Transverse colon (tissue), 4 donors: ENCODE measurements around the gene XKRX. TPM values are rescaled to one million over a fixed set of nuclear protein-coding genes. Genes with fewer than 3 reads are reported as not detected.

Experiments used
- DNase-seq: peaks from one replicate; pipeline ENCODE4 v3.0.0-alpha.2; 2019
- H3K27ac ChIP-seq, 4 donors: fragments of 200-600 bp; sonication (generic); 2 replicates each; pipeline ENCODE4 v1.5.1; 2016 to 2018; ENCODE audit warnings: inconsistent platforms in 4 of 4
- H3K27me3 ChIP-seq: fragments of 200-600 bp; sonication (generic); 2 replicates; pipeline ENCODE4 v1.5.1; 2017; ENCODE audit warnings: inconsistent platforms
- H3K36me3 ChIP-seq, 4 donors: fragments of 200-600 bp; sonication (generic); 2 replicates each; pipeline ENCODE4 v1.5.1; 2017 to 2019; ENCODE audit warnings: inconsistent platforms in 4 of 4
- H3K4me1 ChIP-seq, 4 donors: fragments of 200-600 bp; sonication (generic); 2 replicates each; pipeline ENCODE4 v1.5.1; 2017 to 2020; ENCODE audit warnings: inconsistent platforms in 4 of 4
- H3K4me3 ChIP-seq, 4 donors: fragments of 200-600 bp; sonication (generic); 1 replicate in 1 of 4; 2 replicates in 3 of 4; pipeline versions ENCODE4 v1.5.1 to v1.6.1; 2017 to 2019; ENCODE audit warnings: inconsistent platforms in 4 of 4
- H3K9me3 ChIP-seq, 2 donors: fragments of 200-600 bp; sonication (generic); 2 replicates each; pipeline ENCODE4 v1.5.1; 2017 to 2019; ENCODE audit warnings: inconsistent platforms in 2 of 2
- EP300 ChIP-seq: sonication (generic); formaldehyde crosslinking; IDR thresholded peaks from one replicate; pipeline ENCODE4 v1.6.1; 2017; ENCODE audit warnings: antibody characterized with exemption, low read depth
- POLR2A ChIP-seq: fragments of 450-650 bp; IDR thresholded peaks from one replicate; pipeline ENCODE4 v1.6.1; 2016; ENCODE audit warnings: antibody characterized with exemption, mild to moderate bottlenecking, moderate library complexity
- POLR2AphosphoS5 ChIP-seq, 3 donors: sonication (generic); formaldehyde crosslinking; IDR thresholded peaks; one replicate each; pipeline ENCODE4 v1.6.1; 2016; ENCODE audit warnings: antibody characterized with exemption in 3 of 3
- WGBS, 2 donors: methylation state at CpG; one replicate each; pipeline ENCODE4 v1.1.5; 2018; ENCODE audit warnings: low coverage in 1 of 2; 5-methylcytosine and 5-hydroxymethylcytosine counted together
- in situ Hi-C, 4 donors: fragments of 200-750 bp; cut with MboI; loops; one replicate each; pipeline versions ENCODE4 v1.15.0 to v1.15.1; 2017; ENCODE audit warnings: low sequenced_read_pairs in 3 of 4, low pct_ligation_motif_present in 1 of 4, low pct_unique_long_range_greater_than_20kb in 1 of 4
- intact Hi-C: fragments of 100-400 bp; cut with DNase I; formaldehyde crosslinking; loops from one replicate; pipeline ENCODE4 v1.15.1; 2023; ENCODE audit warnings: low total_unique reads
- total RNA-seq, 4 donors: library from RNA; depleted of rRNA; stranded (reverse); fragments of >200 nt; gene quantifications; one replicate each; pipeline ENCODE4 v1.1.0, GENCODE V29; 2016
- TF ChIP-seq, protein P1 (sequence below), 5 experiments: fragments of 200-600 bp in 3 of 5; fragments of 450-650 bp in 2 of 5; sonication (generic) in 3 of 5; IDR thresholded peaks; 1 replicate in 2 of 5; 2 replicates in 3 of 5; pipeline ENCODE4 v1.5.1; 2016 to 2017; ENCODE audit warnings: antibody characterized with exemption in 5 of 5, inconsistent platforms in 3 of 5, mild to moderate bottlenecking in 2 of 5, moderate library complexity in 1 of 5

Gene XKRX
- total RNA-seq, 4 donors from 2014 or later = 1.9 to 5.9 (median 2.2) TPM

DNA sequence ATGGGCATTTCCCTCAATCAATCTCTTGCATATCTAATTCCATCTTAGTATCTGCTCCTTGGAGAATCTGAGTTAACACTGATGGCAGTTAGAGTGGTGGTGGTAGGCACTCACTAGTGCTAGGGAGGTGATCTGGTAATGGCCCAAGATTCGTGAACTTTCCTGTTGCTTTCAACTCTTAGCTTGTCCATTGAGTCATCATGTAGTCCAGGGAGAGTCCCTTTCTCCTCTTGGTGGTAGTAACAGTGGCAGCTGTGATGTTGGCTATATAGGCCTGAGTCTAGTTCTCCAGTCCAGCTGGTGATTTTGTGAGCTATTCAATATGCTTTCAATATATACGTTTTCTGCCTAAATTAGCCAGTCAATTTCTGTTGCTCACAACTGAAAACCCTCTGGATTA is 7.0 kb upstream of the XKRX start:
- Histone ChIP-seq H3K9me3 (no peaks in the 10 kb centered on the region), H3K36me3 (no peaks in the 10 kb centered on the region), H3K4me3 (no peak overlapping the region), H3K27me3 (no peaks in the 10 kb centered on the region), H3K4me1 (no peaks in the 10 kb centered on the region), H3K27ac (no peak overlapping the region)
- in situ Hi-C loops (no loop called here), intact Hi-C loops (no loop called here)
- DNase-seq = no peak
- WGBS, 2 donors = 60 to 70% methylated on average over 1 to 2 of the region's 2 CpGs
- no peak for TF ChIP-seq POLR2AphosphoS5 (IDR thresholded peaks at IDR 0.05)
- TF ChIP-seq, protein P1, sequence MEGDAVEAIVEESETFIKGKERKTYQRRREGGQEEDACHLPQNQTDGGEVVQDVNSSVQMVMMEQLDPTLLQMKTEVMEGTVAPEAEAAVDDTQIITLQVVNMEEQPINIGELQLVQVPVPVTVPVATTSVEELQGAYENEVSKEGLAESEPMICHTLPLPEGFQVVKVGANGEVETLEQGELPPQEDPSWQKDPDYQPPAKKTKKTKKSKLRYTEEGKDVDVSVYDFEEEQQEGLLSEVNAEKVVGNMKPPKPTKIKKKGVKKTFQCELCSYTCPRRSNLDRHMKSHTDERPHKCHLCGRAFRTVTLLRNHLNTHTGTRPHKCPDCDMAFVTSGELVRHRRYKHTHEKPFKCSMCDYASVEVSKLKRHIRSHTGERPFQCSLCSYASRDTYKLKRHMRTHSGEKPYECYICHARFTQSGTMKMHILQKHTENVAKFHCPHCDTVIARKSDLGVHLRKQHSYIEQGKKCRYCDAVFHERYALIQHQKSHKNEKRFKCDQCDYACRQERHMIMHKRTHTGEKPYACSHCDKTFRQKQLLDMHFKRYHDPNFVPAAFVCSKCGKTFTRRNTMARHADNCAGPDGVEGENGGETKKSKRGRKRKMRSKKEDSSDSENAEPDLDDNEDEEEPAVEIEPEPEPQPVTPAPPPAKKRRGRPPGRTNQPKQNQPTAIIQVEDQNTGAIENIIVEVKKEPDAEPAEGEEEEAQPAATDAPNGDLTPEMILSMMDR (IDR thresholded peaks at IDR 0.05) = no peak

DNA sequence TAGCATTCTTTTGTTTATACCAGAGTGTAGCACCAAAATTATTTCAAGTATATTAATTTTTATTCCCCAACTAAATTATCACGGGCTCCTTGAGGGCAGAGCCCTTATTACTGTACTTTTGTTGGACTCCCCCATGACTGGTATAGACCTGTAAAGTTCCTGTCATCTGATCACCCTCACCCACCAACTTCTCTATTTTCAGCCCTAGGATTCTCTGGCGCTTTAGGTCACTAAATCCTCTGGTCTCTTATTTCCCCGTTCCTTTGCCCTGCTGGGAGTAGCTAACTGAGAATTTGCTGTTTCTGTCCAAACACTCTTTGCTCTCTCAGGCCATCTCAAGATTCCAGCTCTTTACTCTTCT is 3.2 kb upstream of the XKRX start:
- 79% methylated on average over 3 of the region's 3 CpGs; no CpG with 5 or more reads in 1 of the 2 donors for WGBS, 2 donors
- no peaks in the 10 kb centered on the region for H3K36me3 ChIP-seq
- no peak overlapping the region for H3K27ac ChIP-seq
- no peaks in the 10 kb centered on the region for H3K9me3 ChIP-seq
- peaks cover 0 to 5% (median 0%) of the 10 kb centered on the region in 4 donors for H3K4me1 ChIP-seq
- TF ChIP-seq POLR2AphosphoS5 (IDR thresholded peaks at IDR 0.05) (no peak), EP300 (no peak), POLR2A (no peak)
- TF ChIP-seq, protein P1 (IDR thresholded peaks at IDR 0.05) = no peak
- no peak for DNase-seq
- no peak overlapping the region for H3K4me3 ChIP-seq
- intact Hi-C loops (no loop called here), in situ Hi-C loops (no loop called here)
- H3K27me3 ChIP-seq = no peaks in the 10 kb centered on the region

DNA sequence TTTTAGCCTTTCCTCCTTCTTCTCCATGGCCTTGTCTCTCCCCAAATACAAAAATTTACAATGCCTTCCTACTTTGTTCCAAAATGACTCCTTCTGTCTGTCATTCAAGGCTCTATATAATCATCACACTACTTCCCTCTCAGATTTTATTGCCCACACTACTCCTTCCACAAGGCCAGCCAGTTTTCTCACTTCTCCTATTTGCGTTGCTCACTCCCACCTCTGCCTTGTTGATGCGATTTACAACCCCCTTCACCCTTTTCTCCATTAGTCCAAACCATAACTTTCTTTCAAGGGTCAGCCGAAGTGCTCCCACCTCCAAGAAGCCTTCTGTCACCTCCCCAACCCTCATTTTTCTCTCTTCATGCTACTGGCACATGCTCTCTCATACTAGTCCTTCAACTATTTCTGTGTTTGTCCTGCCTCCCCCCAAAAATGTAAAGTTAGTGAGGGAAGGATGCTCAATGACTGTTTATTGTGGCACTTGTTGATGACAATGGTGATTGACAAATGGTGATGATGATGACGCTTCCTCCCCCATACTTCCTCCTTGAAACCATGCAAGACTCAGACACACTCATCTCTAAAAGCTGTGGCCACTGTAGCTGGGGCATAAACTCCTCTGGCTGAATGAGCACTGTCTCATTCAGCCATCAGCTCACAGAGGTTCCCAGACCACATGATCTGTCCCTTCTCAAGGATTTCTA is 2.7 kb upstream of the XKRX start:
- WGBS, 2 donors = 74 to 85% methylated on average over 2 to 4 of the region's 4 CpGs
- no peak for TF ChIP-seq EP300
- in situ Hi-C loops (no loop called here), intact Hi-C loops (no loop called here)
- H3K27me3 ChIP-seq = no peaks in the 10 kb centered on the region
- H3K27ac ChIP-seq = no peak overlapping the region
- no peaks in the 10 kb centered on the region for H3K9me3 ChIP-seq
- H3K4me3 ChIP-seq = no peak overlapping the region
- H3K36me3 ChIP-seq = no peaks in the 10 kb centered on the region
- no peak for DNase-seq
- peaks cover 0 to 5% (median 0%) of the 10 kb centered on the region in 4 donors for H3K4me1 ChIP-seq

DNA sequence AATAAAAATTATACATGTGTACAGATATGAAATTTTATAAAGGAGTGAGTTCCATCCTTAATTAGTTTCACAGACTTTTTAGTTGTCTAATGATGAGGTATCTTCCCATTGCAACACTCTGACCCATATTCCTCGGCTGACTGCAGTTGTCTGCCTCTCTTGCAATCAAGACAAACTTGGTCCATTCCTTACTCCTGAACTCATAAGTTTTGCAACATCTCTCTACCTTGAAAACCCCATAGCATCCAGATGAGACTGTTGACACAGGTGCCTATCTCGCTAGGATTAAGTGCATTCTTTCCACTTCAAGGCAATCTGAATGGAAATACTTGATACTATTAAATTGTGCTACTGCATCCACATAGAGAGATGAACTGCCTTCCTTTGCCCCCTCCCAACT is 2.3 kb downstream of the XKRX start:
- H3K4me1 ChIP-seq = peaks cover 0 to 5% (median 0%) of the 10 kb centered on the region in 4 donors
- WGBS, 2 donors = 69% methylated on average over 2 of the region's 2 CpGs; no CpG with 5 or more reads in 1 of the 2 donors
- H3K27ac ChIP-seq = no peak overlapping the region
- TF ChIP-seq POLR2A (no peak), EP300 (no peak), POLR2AphosphoS5 (IDR thresholded peaks at IDR 0.05) (no peak)
- TF ChIP-seq, protein P1 (IDR thresholded peaks at IDR 0.05) = no peak
- no peaks in the 10 kb centered on the region for H3K27me3 ChIP-seq
- H3K36me3 ChIP-seq = no peaks in the 10 kb centered on the region
- in situ Hi-C loops = no loop called here
- intact Hi-C loops = no loop called here
- no peaks in the 10 kb centered on the region for H3K9me3 ChIP-seq
- no peak overlapping the region for H3K4me3 ChIP-seq
- DNase-seq = no peak

DNA sequence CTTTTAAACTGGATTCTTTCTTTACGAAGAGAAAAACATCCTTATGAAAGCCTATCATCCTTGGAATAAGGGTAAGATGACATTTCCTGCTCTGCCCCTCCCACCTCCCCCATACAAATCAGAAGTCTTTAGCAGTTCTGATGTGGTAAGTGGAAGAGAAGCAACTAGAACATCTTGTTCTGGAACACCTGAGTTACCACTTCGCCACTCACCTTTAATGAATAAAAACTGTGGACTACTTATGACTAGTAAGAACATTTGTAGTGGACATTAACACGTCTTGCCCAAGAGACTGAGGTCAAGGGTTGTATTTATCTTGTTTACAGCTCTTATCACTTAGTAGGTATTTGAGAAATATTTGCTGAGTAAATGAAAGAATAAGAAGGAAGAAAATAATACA is 4.3 kb downstream of the XKRX start:
- Histone ChIP-seq H3K36me3 (no peaks in the 10 kb centered on the region), H3K27me3 (no peaks in the 10 kb centered on the region), H3K4me3 (no peak overlapping the region), H3K9me3 (no peaks in the 10 kb centered on the region), H3K4me1 (peaks cover 0 to 1% (median 0%) of the 10 kb centered on the region in 4 donors), H3K27ac (no peak overlapping the region)
- DNase-seq = no peak
- 60% methylated on average over 3 of the region's 3 CpGs; no CpG with 5 or more reads in 1 of the 2 donors for WGBS, 2 donors
- in situ Hi-C loops = no loop called here
- intact Hi-C loops = no loop called here
- no peak for TF ChIP-seq POLR2AphosphoS5 (IDR thresholded peaks at IDR 0.05)
